ENCODE data around the gene TGFB2. TPM values are rescaled to one million over a fixed set of nuclear protein-coding genes. Genes with fewer than 3 reads are reported as not detected.

The TGFB2 gene
- polyA plus RNA-seq, 2 of the 4 experiments (the other 2 are of a cell fraction): 29.7 to 65.8 TPM

DNA sequence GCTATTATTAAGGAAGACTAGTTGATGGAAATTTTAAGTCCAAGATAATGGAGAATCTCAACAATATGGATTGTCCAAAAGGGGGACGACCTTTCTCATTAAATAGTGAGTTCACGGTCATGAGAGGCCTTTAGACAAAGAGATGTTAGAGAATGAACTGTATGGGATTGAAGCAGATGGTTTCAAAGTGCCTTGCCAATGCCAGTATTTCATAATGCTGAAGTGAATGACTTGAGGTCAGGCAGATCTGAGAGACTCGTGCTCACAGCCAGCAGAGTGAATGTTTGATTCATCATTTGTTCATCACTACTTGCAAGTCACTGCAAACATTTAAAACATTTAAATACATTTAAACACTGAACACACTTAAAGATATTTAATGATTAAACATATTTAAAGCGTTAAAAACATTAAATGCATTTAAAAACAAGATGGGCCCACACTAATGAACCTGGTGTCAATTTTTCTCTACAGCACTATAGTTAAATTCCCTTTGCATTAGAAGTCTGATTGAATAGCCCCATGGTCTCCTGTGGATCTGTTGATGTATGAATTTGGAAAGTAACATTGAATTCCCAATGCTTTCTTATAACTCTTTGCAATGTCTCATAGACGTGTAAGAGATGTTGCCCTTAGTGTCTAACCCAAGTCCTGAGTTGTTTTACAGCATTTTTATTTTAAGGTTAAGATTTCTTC, 80.7 kb downstream of the TGFB2 start (continued):
- TF ChIP-seq ZNF302 (CRISPR knock-in tag; IDR thresholded peaks at IDR 0.05) (no peak), EHF (CRISPR knock-in tag; IDR thresholded peaks at IDR 0.05) (no peak), MAFK (IDR thresholded peaks at IDR 0.05; ENCODE audit: partially characterized antibody) (no peak), RCOR1 (IDR thresholded peaks at IDR 0.05; ENCODE audit: low read depth, low read length) (no peak), CEBPB (IDR thresholded peaks at IDR 0.05) (peak; percentile 70 to 79), KDM1A (IDR thresholded peaks at IDR 0.05; ENCODE audit: low read depth) (no peak), EHMT2 (IDR thresholded peaks at IDR 0.05; ENCODE audit: low read depth) (no peak)

GRCh38 chr1:218426343-218426657, 81.2 kb downstream of the TGFB2 start:
- FAIRE-seq: no peak
- Histone ChIP-seq H3K4me2 (peak overlapping the region; percentile 68), H3K27ac (peak overlapping the region; percentile 68 to 86; a peak in 5 of 6 replicates)

GRCh38 chr1:218429301-218429700, 84.2 kb downstream of the TGFB2 start:
- ATAC-seq: no peak
- Histone ChIP-seq H3K9me3 (no peaks in the 10 kb centered on the region), H3K4me2 (no peak overlapping the region), H3K4me1 (peaks cover 35% of the 10 kb centered on the region), H3K27ac (0 out of 6 replicates have a peak overlapping the region, but pooled peaks of 1 of the 2 experiments have one; percentile 30), H3K4me3 (no peak overlapping the region)
- DNase-seq (ENCODE audit: low read depth in 1 of 2, low spot score in 1 of 2): no peak
- TF ChIP-seq FOXS1 (CRISPR knock-in tag; IDR thresholded peaks at IDR 0.05) (no peak), ESRRA (IDR thresholded peaks at IDR 0.05; ENCODE audit: borderline replicate concordance, low read length) (no peak), CBX2 (IDR thresholded peaks at IDR 0.05; ENCODE audit: borderline replicate concordance, low read depth) (no peak), CBX8 (IDR thresholded peaks at IDR 0.05) (no peak), ZSCAN20 (CRISPR knock-in tag; IDR thresholded peaks at IDR 0.05) (no peak), MAZ (IDR thresholded peaks at IDR 0.05; ENCODE audit: borderline replicate concordance, low read depth, low read length) (no peak), HMGXB4 (CRISPR knock-in tag; IDR thresholded peaks at IDR 0.05; ENCODE audit: borderline replicate concordance) (no peak), EHMT2 (IDR thresholded peaks at IDR 0.05; ENCODE audit: low read depth) (no peak), JUN (IDR thresholded peaks at IDR 0.05) (no peak), ZNF302 (CRISPR knock-in tag; IDR thresholded peaks at IDR 0.05) (no peak), RNF2 (IDR thresholded peaks at IDR 0.05; ENCODE audit: borderline replicate concordance, low read depth) (no peak), JUNB (IDR thresholded peaks at IDR 0.05) (no peak), CHD4 (IDR thresholded peaks at IDR 0.05; ENCODE audit: borderline replicate concordance) (no peak), POLR2A (IDR thresholded peaks at IDR 0.05; ENCODE audit: low read length) (no peak), TP53 (CRISPR knock-in tag; IDR thresholded peaks at IDR 0.05) (no peak), KDM1A (IDR thresholded peaks at IDR 0.05; ENCODE audit: low read depth) (no peak), HOXB5 (CRISPR knock-in tag; IDR thresholded peaks at IDR 0.05) (no peak), PBX3 (IDR thresholded peaks at IDR 0.05) (no peak), SMC3 (IDR thresholded peaks at IDR 0.05) (no peak), KDM5A (IDR thresholded peaks at IDR 0.05) (no peak)
- ChIA-PET POLR2A (no interaction called here), CTCF (interaction anchor here (1.9 kb wide), 1 partner anchor 29 kb away, joined by 4 read pairs; no protein-coding TSS in a partner anchor)
- FAIRE-seq: peak; percentile 51

More at GRCh38 chr1:218426343-218426657, 81.2 kb downstream of the TGFB2 start:
- H3K4me3 ChIP-seq: no peak overlapping the region
- H3K9me3 ChIP-seq: no peaks in the 10 kb centered on the region
- peak; percentile 43 to 79 for DNase-seq (ENCODE audit: low read depth in 1 of 2, low spot score in 1 of 2)
- CTCF ChIA-PET: no interaction called here
- POLR2A ChIA-PET: interaction anchor here (0.6 kb wide), 1 partner anchor 32 kb away, joined by 4 read pairs; no protein-coding TSS in a partner anchor
- TF ChIP-seq POLR2A (IDR thresholded peaks at IDR 0.05; ENCODE audit: low read length) (no peak), RFX5 (IDR thresholded peaks at IDR 0.05) (no peak), JUNB (IDR thresholded peaks at IDR 0.05) (peak; percentile 23; the same call in 1 of the 2 replicates), NPAS2 (CRISPR knock-in tag; IDR thresholded peaks at IDR 0.05; ENCODE audit: borderline replicate concordance) (no peak), PHF8 (IDR thresholded peaks at IDR 0.05; ENCODE audit: borderline replicate concordance, low read depth) (no peak), GATA3 (IDR thresholded peaks at IDR 0.05; ENCODE audit: borderline replicate concordance) (peak; percentile 62), HDAC2 (IDR thresholded peaks at IDR 0.05) (no peak), RCOR1 (IDR thresholded peaks at IDR 0.05; ENCODE audit: low read depth, low read length) (no peak), CEBPB (IDR thresholded peaks at IDR 0.05) (peak; percentile 93 to 94), SMC3 (IDR thresholded peaks at IDR 0.05) (peak; percentile 37; the same call in 1 of the 3 replicates), JUN (IDR thresholded peaks at IDR 0.05) (peak; percentile 41 to 59; a peak in 2 of 5 replicates), EP300 (IDR thresholded peaks at IDR 0.05) (peak; percentile 22 to 53; a peak in 2 of 5 replicates), POLR2AphosphoS2 (conservative IDR thresholded peaks at IDR 0.05; ENCODE audit: low read length) (no peak), CHD4 (IDR thresholded peaks at IDR 0.05; ENCODE audit: borderline replicate concordance) (no peak)
- TF ChIP-seq, protein P1, sequence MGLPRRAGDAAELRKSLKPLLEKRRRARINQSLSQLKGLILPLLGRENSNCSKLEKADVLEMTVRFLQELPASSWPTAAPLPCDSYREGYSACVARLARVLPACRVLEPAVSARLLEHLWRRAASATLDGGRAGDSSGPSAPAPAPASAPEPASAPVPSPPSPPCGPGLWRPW (IDR thresholded peaks at IDR 0.05): peak; percentile 58; the same call in 1 of the 2 replicates
- TF ChIP-seq, protein P2, sequence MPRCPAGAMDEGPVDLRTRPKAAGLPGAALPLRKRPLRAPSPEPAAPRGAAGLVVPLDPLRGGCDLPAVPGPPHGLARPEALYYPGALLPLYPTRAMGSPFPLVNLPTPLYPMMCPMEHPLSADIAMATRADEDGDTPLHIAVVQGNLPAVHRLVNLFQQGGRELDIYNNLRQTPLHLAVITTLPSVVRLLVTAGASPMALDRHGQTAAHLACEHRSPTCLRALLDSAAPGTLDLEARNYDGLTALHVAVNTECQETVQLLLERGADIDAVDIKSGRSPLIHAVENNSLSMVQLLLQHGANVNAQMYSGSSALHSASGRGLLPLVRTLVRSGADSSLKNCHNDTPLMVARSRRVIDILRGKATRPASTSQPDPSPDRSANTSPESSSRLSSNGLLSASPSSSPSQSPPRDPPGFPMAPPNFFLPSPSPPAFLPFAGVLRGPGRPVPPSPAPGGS (IDR thresholded peaks at IDR 0.05): peak; percentile 30; the same call in 1 of the 3 replicates
- H3K4me1 ChIP-seq: peaks cover 44% of the 10 kb centered on the region
- peak; percentile 44 to 58; a peak in 3 of 6 replicates for ATAC-seq
- 20% methylated on average over 1 of the region's 1 CpG for WGBS (ENCODE audit: missing lambda C conversion rate)
